Measurements from ENCODE around the gene ATF3.

DNA sequence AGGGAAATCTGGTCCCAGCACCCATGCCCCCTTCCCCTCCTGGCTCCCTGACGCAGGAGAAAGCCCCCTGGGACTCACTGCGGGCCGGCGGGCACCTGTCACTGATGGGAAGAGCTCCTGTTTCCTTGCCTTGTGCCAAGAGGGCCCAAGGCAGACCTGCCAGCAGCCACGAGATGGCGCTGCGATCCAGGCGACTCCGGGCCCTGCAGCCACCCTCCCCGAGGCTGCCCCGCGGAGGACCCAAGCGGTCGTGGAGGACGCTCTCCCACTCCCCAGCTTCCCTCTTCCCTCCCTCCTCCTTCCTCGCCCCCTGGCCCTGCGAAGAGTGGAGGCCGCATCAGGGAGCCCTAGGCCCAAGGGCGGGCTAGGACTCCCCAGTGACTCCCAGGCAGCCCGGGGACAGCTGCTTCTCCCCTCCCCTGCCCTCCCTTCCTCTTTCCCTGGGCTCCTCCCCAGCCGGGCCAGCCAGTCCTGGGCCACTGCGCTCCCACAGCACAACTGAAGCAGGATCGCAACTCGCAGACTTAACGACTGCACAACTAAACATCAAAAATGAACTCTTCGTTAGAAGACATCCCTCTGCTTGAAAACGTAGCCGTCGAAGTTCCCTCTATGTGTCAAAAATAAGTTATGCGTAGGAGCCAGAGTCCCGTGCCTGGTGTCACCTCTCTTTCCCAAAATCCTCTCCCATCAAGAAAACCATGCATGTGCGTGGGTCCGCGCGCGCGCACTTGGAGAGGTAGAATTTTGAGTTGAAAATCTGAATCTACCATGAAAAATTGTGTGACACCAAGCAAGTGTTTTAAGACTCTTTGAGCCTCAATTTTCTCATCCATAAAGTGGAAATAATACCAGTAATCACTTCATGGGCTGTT lies 56.9 kb downstream of the ATF3 start:
- TF ChIP-seq BACH2 (CRISPR knock-in tag; IDR thresholded peaks at IDR 0.05; ENCODE audit: borderline replicate concordance), result no peak
- TF ChIP-seq ZFP30 (CRISPR knock-in tag; IDR thresholded peaks at IDR 0.05), result no peak
- TF ChIP-seq, protein P1, sequence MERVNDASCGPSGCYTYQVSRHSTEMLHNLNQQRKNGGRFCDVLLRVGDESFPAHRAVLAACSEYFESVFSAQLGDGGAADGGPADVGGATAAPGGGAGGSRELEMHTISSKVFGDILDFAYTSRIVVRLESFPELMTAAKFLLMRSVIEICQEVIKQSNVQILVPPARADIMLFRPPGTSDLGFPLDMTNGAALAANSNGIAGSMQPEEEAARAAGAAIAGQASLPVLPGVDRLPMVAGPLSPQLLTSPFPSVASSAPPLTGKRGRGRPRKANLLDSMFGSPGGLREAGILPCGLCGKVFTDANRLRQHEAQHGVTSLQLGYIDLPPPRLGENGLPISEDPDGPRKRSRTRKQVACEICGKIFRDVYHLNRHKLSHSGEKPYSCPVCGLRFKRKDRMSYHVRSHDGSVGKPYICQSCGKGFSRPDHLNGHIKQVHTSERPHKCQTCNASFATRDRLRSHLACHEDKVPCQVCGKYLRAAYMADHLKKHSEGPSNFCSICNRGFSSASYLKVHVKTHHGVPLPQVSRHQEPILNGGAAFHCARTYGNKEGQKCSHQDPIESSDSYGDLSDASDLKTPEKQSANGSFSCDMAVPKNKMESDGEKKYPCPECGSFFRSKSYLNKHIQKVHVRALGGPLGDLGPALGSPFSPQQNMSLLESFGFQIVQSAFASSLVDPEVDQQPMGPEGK (CRISPR knock-in tag; IDR thresholded peaks at IDR 0.05; ENCODE audit: borderline replicate concordance), result no peak
- TF ChIP-seq, protein P2, sequence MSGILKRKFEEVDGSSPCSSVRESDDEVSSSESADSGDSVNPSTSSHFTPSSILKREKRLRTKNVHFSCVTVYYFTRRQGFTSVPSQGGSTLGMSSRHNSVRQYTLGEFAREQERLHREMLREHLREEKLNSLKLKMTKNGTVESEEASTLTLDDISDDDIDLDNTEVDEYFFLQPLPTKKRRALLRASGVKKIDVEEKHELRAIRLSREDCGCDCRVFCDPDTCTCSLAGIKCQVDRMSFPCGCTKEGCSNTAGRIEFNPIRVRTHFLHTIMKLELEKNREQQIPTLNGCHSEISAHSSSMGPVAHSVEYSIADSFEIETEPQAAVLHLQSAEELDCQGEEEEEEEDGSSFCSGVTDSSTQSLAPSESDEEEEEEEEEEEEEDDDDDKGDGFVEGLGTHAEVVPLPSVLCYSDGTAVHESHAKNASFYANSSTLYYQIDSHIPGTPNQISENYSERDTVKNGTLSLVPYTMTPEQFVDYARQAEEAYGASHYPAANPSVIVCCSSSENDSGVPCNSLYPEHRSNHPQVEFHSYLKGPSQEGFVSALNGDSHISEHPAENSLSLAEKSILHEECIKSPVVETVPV (CRISPR knock-in tag; IDR thresholded peaks at IDR 0.05), result no peak
- TF ChIP-seq ZNF70 (CRISPR knock-in tag; IDR thresholded peaks at IDR 0.05), result no peak
- no peak for TF ChIP-seq ARNTL (CRISPR knock-in tag; IDR thresholded peaks at IDR 0.05; ENCODE audit: borderline replicate concordance, low read depth)
- TF ChIP-seq OSR1 (CRISPR knock-in tag; IDR thresholded peaks at IDR 0.05), result no peak
- TF ChIP-seq TCF4 (CRISPR knock-in tag; IDR thresholded peaks at IDR 0.05; ENCODE audit: borderline replicate concordance), result no peak

Measured in SK-N-SH treated with all-trans-retinoic acid at 6 μM for 48 hours (cell line).